K562 (cell line): ENCODE measurements around the gene MMP15. TPM values are rescaled to one million over a fixed set of nuclear protein-coding genes. Genes with fewer than 3 reads are reported as not detected.

Source experiments
- ATAC-seq: fragments of 200-7000 bp; cut with Tn5 transposase; 3 replicates; pipeline ENCODE4 v1.9.1; 2020; ENCODE audit warnings: moderate library complexity
- BruUV-seq: library from RNA; stranded (reverse); fragments of 400-500 nt; replicated peaks from 2 replicates; lab custom pipeline; 2021; lab: Mats Ljungman, UMichigan
- CTCF ChIA-PET: fragments of 300-600 bp; formaldehyde crosslinking; extraction: SDS; loops from one replicate; lab custom pipeline; 2021; ENCODE audit warnings: low intra/inter-chr PET ratio; lab: Yijun Ruan, JAX
- POLR2A ChIA-PET: fragments of 300-600, 350-650 bp; sonication (Branson Sonifier 250); formaldehyde crosslinking; extraction: SDS; loops from one replicate; lab custom pipeline; 2021; ENCODE audit warnings: antibody characterized with exemption, inconsistent platforms; lab: Yijun Ruan, JAX
- DNase-seq, 4 experiments: peaks; one replicate each; pipeline versions ENCODE4 v3.0.0 to v3.0.0-alpha.2; 2011 to 2018; ENCODE audit warnings: low spot score in 3 of 4, mixed read lengths in 3 of 4; ENCODE audit errors: extremely low read depth in 1 of 4
- FAIRE-seq: peaks from 2 replicates; lab custom pipeline; 2011; peaks lifted over from hg19 to GRCh38; lab: Jason Lieb, UNC
- H2AFZ ChIP-seq: 2 replicates; pipeline ENCODE4 v1.6.0; 2011; ENCODE audit warnings: low read depth, low read length, control low read depth, inconsistent platforms
- H3K27ac ChIP-seq: fragments of 200-600 bp; 3 replicates; pipeline ENCODE4 v1.8.0; 2011; ENCODE audit warnings: low read depth, mild to moderate bottlenecking, control low read depth, inconsistent platforms, low read length, moderate library complexity, mixed read lengths; ENCODE audit errors: extremely low read depth
- H3K27me3 ChIP-seq, 2 experiments: fragments of 300-600 bp in 1 of 2; 2 replicates in 1 of 2; 3 replicates in 1 of 2; pipeline versions ENCODE4 v1.6.0 to v1.8.0; 2011; ENCODE audit warnings: inconsistent platforms in 2 of 2, low read length in 2 of 2, mild to moderate bottlenecking in 1 of 2, mixed read lengths in 1 of 2, moderate library complexity in 1 of 2; ENCODE audit not compliant: control insufficient read depth in 2 of 2, insufficient read depth in 2 of 2
- H3K36me3 ChIP-seq: fragments of 300-600 bp; 3 replicates; pipeline ENCODE4 v1.8.0; 2011; ENCODE audit warnings: mild to moderate bottlenecking, low read length, inconsistent platforms; ENCODE audit not compliant: control insufficient read depth, insufficient read depth
- H3K4me1 ChIP-seq, 2 experiments: fragments of 200-600 bp in 1 of 2; replicated peaks in 1 of 2; 2 replicates in 1 of 2; 3 replicates in 1 of 2; pipeline versions ENCODE4 v1.5.1 to v1.8.0; 2011; ENCODE audit warnings: inconsistent platforms in 2 of 2, low read length in 2 of 2, mild to moderate bottlenecking in 1 of 2, mixed read lengths in 1 of 2, moderate library complexity in 1 of 2; ENCODE audit not compliant: control insufficient read depth in 2 of 2, insufficient read depth in 2 of 2
- H3K4me2 ChIP-seq: 2 replicates; pipeline ENCODE4 v1.6.1; 2011; ENCODE audit warnings: low read length, control low read depth, inconsistent platforms, mixed read lengths; ENCODE audit not compliant: insufficient read depth
- H3K4me3 ChIP-seq: fragments of 200-600 bp; sonication (generic), shearing (Covaris generic); 2 replicates; pipeline ENCODE4 v1.5.1; 2016; ENCODE audit warnings: control low read depth, inconsistent platforms
- H3K79me2 ChIP-seq: fragments of 200-600 bp; 3 replicates; pipeline ENCODE4 v1.8.0; 2011; ENCODE audit warnings: low read length, inconsistent platforms; ENCODE audit not compliant: control insufficient read depth, insufficient read depth
- H3K9ac ChIP-seq, 2 experiments: 2 replicates each; pipeline versions ENCODE4 v1.6.0 to v1.6.1; 2011; ENCODE audit warnings: low read depth in 2 of 2, low read length in 2 of 2, control low read depth in 1 of 2, inconsistent platforms in 1 of 2, mild to moderate bottlenecking in 1 of 2, mixed read lengths in 1 of 2; ENCODE audit not compliant: insufficient read depth in 1 of 2
- H3K9me1 ChIP-seq: one replicate; pipeline ENCODE4 v1.6.0; 2011; ENCODE audit warnings: inconsistent platforms, mild to moderate bottlenecking, low read length, moderate library complexity; ENCODE audit not compliant: control insufficient read depth, insufficient read depth
- H3K9me3 ChIP-seq: replicated peaks from 2 replicates; pipeline ENCODE4 v1.5.1; 2011; ENCODE audit warnings: low read depth, low read length, inconsistent platforms; ENCODE audit not compliant: control insufficient read depth, insufficient read depth
- H4K20me1 ChIP-seq: replicated peaks from 2 replicates; pipeline ENCODE4 v1.6.1; 2011; ENCODE audit warnings: low read length, inconsistent platforms, mixed read lengths; ENCODE audit not compliant: control insufficient read depth, insufficient read depth
- ARHGAP35 ChIP-seq: fragments of 450-650 bp; IDR thresholded peaks from 2 replicates; pipeline ENCODE4 v1.6.1; 2018; ENCODE audit not compliant: partially characterized antibody
- CEBPG ChIP-seq, 3 experiments: fragments of 200-800 bp in 1 of 3; sonication (Bioruptor generic) in 1 of 3; sonication (generic) in 1 of 3; formaldehyde crosslinking in 1 of 3; IDR thresholded peaks in 2 of 3; conservative IDR thresholded peaks in 1 of 3; 2 replicates each; pipeline versions ENCODE4 v1.6.1 to v1.8.0; 2016 to 2022; ENCODE audit warnings: missing compliant biosample characterization in 2 of 3, missing genetic modification characterization in 2 of 3, mild to moderate bottlenecking in 1 of 3, missing genetic modification reagents in 1 of 3
- KLF10 ChIP-seq: fragments of 250-450 bp; sonication (Bioruptor Pico); IDR thresholded peaks from 2 replicates; pipeline ENCODE4 v1.6.1; 2021; ENCODE audit warnings: matching md5 sums
- NFIC ChIP-seq: fragments of 450-650 bp; IDR thresholded peaks from 2 replicates; pipeline ENCODE4 v1.6.1; 2017; ENCODE audit warnings: mild to moderate bottlenecking, inconsistent platforms
- PHF21A ChIP-seq: fragments of 450-650 bp; IDR thresholded peaks from 2 replicates; pipeline ENCODE4 v1.6.1; 2017; ENCODE audit warnings: low read depth, borderline replicate concordance
- PTRF ChIP-seq: fragments of 450-650 bp; IDR thresholded peaks from 2 replicates; pipeline ENCODE4 v1.6.1; 2016; ENCODE audit warnings: mild to moderate bottlenecking, missing genetic modification characterization, missing compliant biosample characterization
- SAFB2 ChIP-seq: fragments of 200-400 bp; formaldehyde crosslinking; IDR thresholded peaks from 2 replicates; pipeline ENCODE4 v1.6.1; 2018; ENCODE audit warnings: borderline replicate concordance, low read length, low read depth, moderate library complexity; ENCODE audit not compliant: severe bottlenecking
- SMARCA5 ChIP-seq: fragments of 450-650 bp; IDR thresholded peaks from 2 replicates; pipeline ENCODE4 v1.6.1; 2016
- SREBF2 ChIP-seq: sonication (generic); formaldehyde crosslinking; IDR thresholded peaks from 2 replicates; pipeline ENCODE4 v1.4.0; 2020; ENCODE audit warnings: mild to moderate bottlenecking, missing genetic modification reagents
- ZNF224 ChIP-seq: sonication (generic); formaldehyde crosslinking; IDR thresholded peaks from 2 replicates; pipeline ENCODE4 v1.8.0; 2022; ENCODE audit warnings: mild to moderate bottlenecking, missing genetic modification reagents
- ZNF830 ChIP-seq: fragments of 250-450 bp; sonication (Bioruptor Pico); IDR thresholded peaks from 2 replicates; pipeline ENCODE4 v1.5.0; 2021; ENCODE audit warnings: mild to moderate bottlenecking
- WGBS: fragments of 100-300 bp; shearing (Covaris generic); methylation state at CpG from one replicate; pipeline ENCODE4 v1.1.6; 2016; ENCODE audit warnings: low coverage, mixed read lengths; ENCODE audit not compliant: insufficient coverage; ENCODE audit errors: missing lambda C conversion rate; 5-methylcytosine and 5-hydroxymethylcytosine counted together
- in situ Hi-C: fragments of 300-500 bp; cut with MboI; formaldehyde crosslinking; loops from 4 replicates; pipeline ENCODE4 v1.15.0; 2018; ENCODE audit warnings: inconsistent platforms, mixed read lengths
- intact Hi-C: fragments of 100-400 bp; cut with micrococcal nuclease; formaldehyde crosslinking; loops from 2 replicates; pipeline ENCODE4 v1.14.2; 2022
- polyA plus RNA-seq, 8 experiments: library from polyadenylated mRNA; depleted of rRNA in 4 of 8; stranded (reverse) in 5 of 8; unstranded in 3 of 8; fragments of >200 nt; fragmentation: Nextera tagmentation in 2 of 8; fragmentation: Illumina TruSeq in 1 of 8; extraction: Ambion mirVana in 2 of 8; extraction: Trizol in 1 of 8; gene quantifications; 2 replicates each; pipeline versions ENCODE4 v1.2.1 to v1.2.3, GENCODE V29; 2011 to 2014; ENCODE audit warnings: inconsistent platforms in 1 of 8, missing spikeins in 1 of 8
- total RNA-seq, 7 experiments: library from RNA; depleted of rRNA in 6 of 7; stranded (reverse); fragments of >200 nt in 6 of 7; fragmentation: Illumina TruSeq in 2 of 7; extraction: Trizol in 2 of 7; gene quantifications; 2 replicates each; pipeline versions ENCODE4 v1.2.1 to v1.2.3, GENCODE V29; 2011 to 2021; ENCODE audit warnings: low replicate concordance in 1 of 7

Gene MMP15
- total and polyA plus RNA-seq, 9 of the 15 experiments (the other 6 are each of a cell fraction or from before 2014, with no cell fraction given) = 0.01 to 20.4 (median 5.5) TPM

GRCh38 chr16:58085171-58085570, 59.6 kb downstream of the MMP15 start (continued):
- no peak for TF ChIP-seq ARHGAP35
- TF ChIP-seq ZNF830 = no peak
- TF ChIP-seq SAFB2 = no peak
- TF ChIP-seq CEBPG (CRISPR knock-in tag; IDR thresholded peaks at IDR 0.05) = no peak
- no peak for TF ChIP-seq CEBPG (tag; conservative IDR thresholded peaks at IDR 0.05 in 1 of 2, IDR thresholded peaks at IDR 0.05 in 1 of 2)
- TF ChIP-seq PTRF (tag) = no peak
- TF ChIP-seq ZNF224 (CRISPR knock-in tag) = no peak
- TF ChIP-seq PHF21A = no peak
- no peak for TF ChIP-seq SREBF2
- no peak for TF ChIP-seq KLF10

- H3K27ac ChIP-seq = no peak overlapping the region
- peaks cover 0 to 6% of the 10 kb centered on the region in 2 experiments; a peak in 2 of 5 replicates for H3K4me1 ChIP-seq
- H3K79me2 ChIP-seq = no peaks in the 10 kb centered on the region
- H3K27me3 ChIP-seq = peaks cover 10 to 28% of the 10 kb centered on the region in 2 experiments; a peak in 4 of 5 replicates
- peak overlapping the region in 1 of 2 experiments; percentile 26; a peak in 1 of 4 replicates for H3K9ac ChIP-seq
- H3K4me2 ChIP-seq = no peak overlapping the region
- no peak overlapping the region for H2AFZ ChIP-seq
- POLR2A ChIA-PET = interaction anchor here (1.3 kb wide), 1 partner anchor 36 kb away, joined by 3 read pairs; no protein-coding TSS in a partner anchor
- no TSS peak for BruUV-seq
- CTCF ChIA-PET = no interaction called here
- FAIRE-seq = no peak
- H3K4me3 ChIP-seq = no peak overlapping the region
- no peaks in the 10 kb centered on the region for H3K9me1 ChIP-seq
- 32% methylated on average over 19 of the region's 21 CpGs for WGBS
- no peak for ATAC-seq
- TF ChIP-seq SMARCA5 (no peak), NFIC (0 out of 2 replicates have a peak, but pooled peaks have one; percentile 24)
- intact Hi-C loops (no loop called here), in situ Hi-C loops (no loop called here)
- H3K9me3 ChIP-seq = peaks cover 6% of the 10 kb centered on the region
- no peaks in the 10 kb centered on the region for H4K20me1 ChIP-seq
- DNase-seq = no peak
- no peaks in the 10 kb centered on the region for H3K36me3 ChIP-seq
Observed at GRCh38 chr16:58085584-58086251, 60.2 kb downstream of the MMP15 start.
